Stimulated activated CD4-positive, alpha-beta T cell treated with anti-CD3 and anti-CD28 coated beads, Interleukin-4, amount 100 ng/mL, for 1 hour (primary cell): ENCODE data around the gene MROH9.

Experiments
- DNase-seq: peaks from one replicate; pipeline ENCODE4 v3.0.0-alpha.2; 2020

Gene MROH9

GRCh38 chr1:170967042-170967910 is 31.9 kb downstream of the MROH9 start:
- no peak for DNase-seq

GRCh38 chr1:170970256-170970655 is 34.9 kb downstream of the MROH9 start:
- no peak for DNase-seq

- no peak for DNase-seq
Measured at GRCh38 chr1:170978371-170978910, 43.1 kb downstream of the MROH9 start.

GRCh38 chr1:170985406-170985805 is 50.1 kb downstream of the MROH9 start:
- no peak for DNase-seq

- DNase-seq: no peak
Measured at GRCh38 chr1:170986901-170987300, 51.6 kb downstream of the MROH9 start.

- DNase-seq: no peak
Measured at GRCh38 chr1:170987424-170987823, 52.1 kb downstream of the MROH9 start.

GRCh38 chr1:170993151-170993550 is 57.8 kb downstream of the MROH9 start:
- no peak for DNase-seq

- DNase-seq: no peak
Measured at GRCh38 chr1:170993717-170994116, 58.4 kb downstream of the MROH9 start.

GRCh38 chr1:171014880-171015279 is 79.5 kb downstream of the MROH9 start:
- DNase-seq: no peak

GRCh38 chr1:171017426-171017825 is 82.1 kb downstream of the MROH9 start:
- no peak for DNase-seq

GRCh38 chr1:171019971-171020370 is 84.6 kb downstream of the MROH9 start:
- no peak for DNase-seq

- DNase-seq: no peak
Measured at GRCh38 chr1:171032822-171033702, 97.7 kb downstream of the MROH9 start.

- no peak for DNase-seq
Measured at GRCh38 chr1:171037626-171038025, 102.3 kb downstream of the MROH9 start.

- DNase-seq: no peak
Measured at GRCh38 chr1:171038284-171038683, 103.0 kb downstream of the MROH9 start.

- no peak for DNase-seq
Measured at GRCh38 chr1:171048014-171048413, 112.7 kb downstream of the MROH9 start.

GRCh38 chr1:171052977-171053376 is 117.6 kb downstream of the MROH9 start:
- no peak for DNase-seq

- no peak for DNase-seq
Measured at GRCh38 chr1:171055966-171056643, 120.8 kb downstream of the MROH9 start.

GRCh38 chr1:171061425-171062143 is 126.2 kb downstream of the MROH9 start:
- DNase-seq: no peak

- no peak for DNase-seq
Measured at GRCh38 chr1:171062902-171063301, 127.6 kb downstream of the MROH9 start.

- no peak for DNase-seq
Measured at GRCh38 chr1:171075041-171075440, 139.7 kb downstream of the MROH9 start.

- DNase-seq: no peak
Measured at GRCh38 chr1:171081314-171081753, 146.0 kb downstream of the MROH9 start.

GRCh38 chr1:171081763-171082201 is 146.4 kb downstream of the MROH9 start:
- DNase-seq: no peak
